A673 (cell line): ENCODE results near the gene AZIN2. TPM values are rescaled to one million over a fixed set of nuclear protein-coding genes. Genes with fewer than 3 reads are reported as not detected.

ENCODE experiments used
- BruUV-seq: library from RNA; stranded (reverse); fragments of 400-500 nt; replicated peaks from 2 replicates; lab custom pipeline; 2021; lab: Mats Ljungman, UMichigan
- CTCF ChIA-PET: fragments of 300-600 bp; sonication (Branson Sonifier 250); formaldehyde crosslinking; loops from one replicate; lab custom pipeline; 2022; ENCODE audit warnings: antibody characterized with exemption; lab: Charles Lee
- POLR2A ChIA-PET: fragments of 300-600 bp; sonication (Branson Sonifier 250); formaldehyde crosslinking; loops from one replicate; lab custom pipeline; 2022; ENCODE audit warnings: antibody characterized with exemption; ENCODE audit not compliant: low non-redundant PET; lab: Charles Lee
- DNase-seq: peaks from one replicate; pipeline ENCODE4 v3.0.0-alpha.2; 2015; ENCODE audit warnings: low spot score
- H3K27ac ChIP-seq: fragments of 200-600 bp; sonication (generic); 2 replicates; pipeline ENCODE4 v1.5.1; 2016; ENCODE audit warnings: mixed run types, low read depth, mild to moderate bottlenecking, mixed read lengths, antibody characterized with exemption, low read length; ENCODE audit not compliant: poor library complexity, severe bottlenecking
- H3K27me3 ChIP-seq: fragments of 200-600 bp; sonication (generic); replicated peaks from 2 replicates; pipeline ENCODE4 v1.6.1; 2017; ENCODE audit warnings: mixed run types, low read depth, mild to moderate bottlenecking, mixed read lengths, antibody characterized with exemption, low read length; ENCODE audit not compliant: insufficient read depth, poor library complexity
- H3K36me3 ChIP-seq: fragments of 200-600 bp; sonication (generic); 2 replicates; pipeline ENCODE4 v1.6.1; 2016; ENCODE audit warnings: mixed run types, mild to moderate bottlenecking, mixed read lengths, antibody characterized with exemption, low read length; ENCODE audit not compliant: insufficient read depth, poor library complexity, severe bottlenecking
- H3K4me1 ChIP-seq: fragments of 200-600 bp; sonication (generic); 2 replicates; pipeline ENCODE4 v1.6.1; 2017; ENCODE audit warnings: mixed run types, mild to moderate bottlenecking, mixed read lengths, antibody characterized with exemption, low read length; ENCODE audit not compliant: insufficient read depth, poor library complexity, severe bottlenecking
- H3K4me3 ChIP-seq: fragments of 200-600 bp; sonication (generic); 2 replicates; pipeline ENCODE4 v1.5.1; 2016; ENCODE audit warnings: low read depth, mixed run types, mild to moderate bottlenecking, mixed read lengths, low read length; ENCODE audit not compliant: poor library complexity, severe bottlenecking
- H3K9me3 ChIP-seq: fragments of 200-600 bp; sonication (generic); 2 replicates; pipeline ENCODE4 v1.6.1; 2016; ENCODE audit warnings: mixed run types, low read depth, mild to moderate bottlenecking, mixed read lengths, antibody characterized with exemption, low read length; ENCODE audit not compliant: poor library complexity, severe bottlenecking
- EZH2 ChIP-seq: fragments of 200-600 bp; sonication (generic); IDR thresholded peaks from 2 replicates; pipeline ENCODE4 v1.6.1; 2017; ENCODE audit warnings: borderline replicate concordance, low read depth, mild to moderate bottlenecking, mixed read lengths, antibody characterized with exemption, low read length; ENCODE audit not compliant: poor library complexity, severe bottlenecking
- intact Hi-C: fragments of 100-400 bp; cut with micrococcal nuclease; formaldehyde crosslinking; loops from one replicate; pipeline ENCODE4 v1.10.0; 2022; ENCODE audit not compliant: unreplicated experiment
- total RNA-seq: library from RNA; stranded (reverse); gene quantifications from 2 replicates; pipeline ENCODE4 v1.2.3, GENCODE V29; 2021
- TF ChIP-seq, protein P1 (sequence below): fragments of 300-800, 200-600 bp; sonication (generic); conservative IDR thresholded peaks from 2 replicates; pipeline ENCODE4 v1.5.1; 2017; ENCODE audit warnings: low read depth, mild to moderate bottlenecking, antibody characterized with exemption, low read length, moderate library complexity, mixed read lengths

The AZIN2 gene
- total RNA-seq, 1 experiment from 2014 or later: 4.6 TPM

DNA sequence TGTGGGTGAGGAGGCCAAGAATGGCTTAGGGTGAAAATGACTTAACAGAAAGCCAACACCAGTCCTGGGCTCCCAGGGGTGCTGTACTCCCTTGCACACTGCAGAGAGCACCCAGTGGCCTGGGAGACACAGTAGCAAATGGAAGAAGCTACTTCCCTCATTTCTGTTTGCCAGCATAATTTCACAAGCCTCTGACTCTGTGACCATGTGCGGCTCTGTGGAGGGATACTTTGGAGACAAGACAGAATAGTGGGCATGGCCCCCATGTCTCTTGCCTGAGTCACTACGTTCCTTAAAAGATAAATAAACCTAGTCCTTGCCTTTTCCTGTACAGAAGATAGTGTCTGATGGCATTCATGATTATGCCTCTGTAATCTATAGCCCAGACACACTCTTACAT lies 62.7 kb downstream of the AZIN2 start:
- Histone ChIP-seq H3K4me1 (no peaks in the 10 kb centered on the region), H3K9me3 (no peaks in the 10 kb centered on the region), H3K27ac (no peak overlapping the region), H3K4me3 (no peak overlapping the region), H3K27me3 (no peaks in the 10 kb centered on the region), H3K36me3 (no peaks in the 10 kb centered on the region)
- BruUV-seq: no TSS peak
- POLR2A ChIA-PET: no interaction called here
- DNase-seq: no peak
- CTCF ChIA-PET: interaction anchor here (0.6 kb wide), 1 partner anchor 50 kb away, joined by 6 read pairs; no protein-coding TSS in a partner anchor
- intact Hi-C loops: no loop called here
- TF ChIP-seq EZH2: no peak
- TF ChIP-seq, protein P1, sequence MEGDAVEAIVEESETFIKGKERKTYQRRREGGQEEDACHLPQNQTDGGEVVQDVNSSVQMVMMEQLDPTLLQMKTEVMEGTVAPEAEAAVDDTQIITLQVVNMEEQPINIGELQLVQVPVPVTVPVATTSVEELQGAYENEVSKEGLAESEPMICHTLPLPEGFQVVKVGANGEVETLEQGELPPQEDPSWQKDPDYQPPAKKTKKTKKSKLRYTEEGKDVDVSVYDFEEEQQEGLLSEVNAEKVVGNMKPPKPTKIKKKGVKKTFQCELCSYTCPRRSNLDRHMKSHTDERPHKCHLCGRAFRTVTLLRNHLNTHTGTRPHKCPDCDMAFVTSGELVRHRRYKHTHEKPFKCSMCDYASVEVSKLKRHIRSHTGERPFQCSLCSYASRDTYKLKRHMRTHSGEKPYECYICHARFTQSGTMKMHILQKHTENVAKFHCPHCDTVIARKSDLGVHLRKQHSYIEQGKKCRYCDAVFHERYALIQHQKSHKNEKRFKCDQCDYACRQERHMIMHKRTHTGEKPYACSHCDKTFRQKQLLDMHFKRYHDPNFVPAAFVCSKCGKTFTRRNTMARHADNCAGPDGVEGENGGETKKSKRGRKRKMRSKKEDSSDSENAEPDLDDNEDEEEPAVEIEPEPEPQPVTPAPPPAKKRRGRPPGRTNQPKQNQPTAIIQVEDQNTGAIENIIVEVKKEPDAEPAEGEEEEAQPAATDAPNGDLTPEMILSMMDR: no peak

DNA sequence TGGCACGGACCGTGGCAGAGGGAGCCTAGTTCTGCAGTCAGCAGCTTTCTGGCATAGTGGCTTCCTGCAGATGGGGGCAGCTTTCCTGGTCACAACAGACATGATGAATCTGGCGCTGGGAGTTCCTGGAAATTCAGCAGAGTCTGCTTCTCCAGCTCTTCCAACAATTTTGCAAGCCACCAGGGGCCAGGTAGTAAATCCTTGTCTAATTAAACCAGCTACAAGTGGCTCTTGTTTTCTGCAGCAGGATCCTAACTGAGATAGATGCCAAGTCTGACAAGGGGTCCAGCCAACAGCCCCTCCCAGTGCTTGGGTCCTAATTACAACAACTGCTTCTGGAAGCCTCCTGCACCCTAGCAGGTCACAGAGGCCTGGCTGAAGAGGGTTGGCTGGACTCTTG lies 65.0 kb downstream of the AZIN2 start:
- no peak for TF ChIP-seq EZH2
- TF ChIP-seq, protein P1: no peak
- CTCF ChIA-PET: no interaction called here
- Histone ChIP-seq H3K27ac (no peak overlapping the region), H3K4me3 (no peak overlapping the region), H3K9me3 (no peaks in the 10 kb centered on the region), H3K36me3 (no peaks in the 10 kb centered on the region), H3K27me3 (no peaks in the 10 kb centered on the region), H3K4me1 (no peaks in the 10 kb centered on the region)
- no peak for DNase-seq
- intact Hi-C loops: no loop called here
- BruUV-seq: no TSS peak
- POLR2A ChIA-PET: no interaction called here

DNA sequence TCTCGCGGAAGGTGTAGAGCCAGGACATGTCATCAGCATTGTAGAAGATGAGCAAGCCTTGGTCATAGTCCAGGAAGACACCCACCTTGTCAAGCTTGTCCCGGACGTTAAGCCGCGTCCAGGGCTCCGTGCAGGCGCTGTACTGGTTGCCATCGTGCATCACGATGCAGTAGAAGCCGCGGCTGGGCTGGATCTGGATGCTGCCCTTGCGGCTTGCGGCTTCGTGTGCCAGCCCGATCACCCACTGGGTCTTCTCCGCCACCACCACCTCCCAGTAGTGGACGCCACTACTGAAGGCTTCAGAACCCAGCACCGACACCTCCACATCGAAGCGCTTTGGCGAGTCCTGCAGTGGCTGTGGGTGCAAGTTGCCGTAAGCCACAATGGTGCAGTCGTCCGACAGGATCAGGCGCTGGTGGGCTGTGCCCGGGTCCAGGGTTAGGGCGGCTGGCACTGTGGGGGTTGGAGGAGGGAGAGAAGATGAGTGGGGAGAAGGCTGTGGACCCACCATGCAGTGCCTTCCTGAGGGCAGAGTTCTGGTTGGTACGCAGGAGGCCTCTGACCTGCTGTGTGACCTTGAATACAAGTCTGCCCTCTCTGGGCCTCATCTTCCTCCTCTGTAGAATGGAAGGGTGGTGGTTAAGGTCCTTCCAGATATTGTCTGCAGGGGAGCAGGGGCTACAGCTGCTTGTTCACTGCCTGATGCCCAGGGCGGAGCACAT lies 66.5 kb downstream of the AZIN2 start:
- Histone ChIP-seq H3K27ac (no peak overlapping the region), H3K9me3 (no peaks in the 10 kb centered on the region), H3K36me3 (no peaks in the 10 kb centered on the region), H3K4me1 (peaks cover under 1% of the 10 kb centered on the region), H3K27me3 (no peaks in the 10 kb centered on the region), H3K4me3 (no peak overlapping the region)
- intact Hi-C loops: no loop called here
- TF ChIP-seq EZH2: no peak
- TF ChIP-seq, protein P1: no peak
- POLR2A ChIA-PET: no interaction called here
- DNase-seq: no peak
- no TSS peak for BruUV-seq
- CTCF ChIA-PET: interaction anchor here (0.7 to 1.2 kb wide), 5 partner anchors 9 to 35 kb away, joined by 3 to 6 read pairs (median 4); no protein-coding TSS in a partner anchor
